PC-3 (cell line): ENCODE measurements around the gene VCX3B. TPM values are rescaled to one million over a fixed set of nuclear protein-coding genes. Genes with fewer than 3 reads are reported as not detected.
A peak's percentile ranks its signal among the peaks of the same experiment; 100 is the strongest.

ENCODE experiments used
- ATAC-seq: fragments of 200-7000 bp; cut with Tn5 transposase; 2 replicates; pipeline ENCODE4 v1.9.1; 2020; ENCODE audit warnings: mild to moderate bottlenecking, moderate library complexity
- BruUV-seq: library from RNA; stranded (reverse); fragments of 400-500 nt; replicated peaks from 2 replicates; lab custom pipeline; 2021; lab: Mats Ljungman, UMichigan
- CTCF ChIA-PET: fragments of 300-600 bp; sonication (Branson Sonifier 250); formaldehyde crosslinking; loops from one replicate; lab custom pipeline; 2022; ENCODE audit warnings: antibody characterized with exemption; lab: Charles Lee
- POLR2A ChIA-PET: fragments of 300-600 bp; sonication (Branson Sonifier 250); formaldehyde crosslinking; loops from one replicate; lab custom pipeline; 2022; ENCODE audit warnings: antibody characterized with exemption; ENCODE audit not compliant: unreplicated experiment; lab: Charles Lee
- DNase-seq: peaks from one replicate; pipeline ENCODE4 v3.0.0-alpha.2; 2015
- H2AFZ ChIP-seq: fragments of 300-600 bp; sonication (generic); 2 replicates; pipeline ENCODE4 v1.6.0; 2016; ENCODE audit warnings: antibody characterized with exemption, low read length
- H3F3A ChIP-seq: fragments of 300-600 bp; sonication (generic); one replicate; pipeline ENCODE4 v1.6.0; 2017; ENCODE audit warnings: antibody characterized with exemption, low read length, control low read depth, mild to moderate bottlenecking; ENCODE audit not compliant: unreplicated experiment
- H3K27ac ChIP-seq: fragments of 300-600 bp; sonication (generic); 2 replicates; pipeline ENCODE4 v1.5.1; 2016; ENCODE audit warnings: mild to moderate bottlenecking, low read length
- H3K27me3 ChIP-seq: fragments of 300-600 bp; sonication (generic); 2 replicates; pipeline ENCODE4 v1.6.1; 2016; ENCODE audit warnings: low read length, mixed read lengths
- H3K36me3 ChIP-seq: fragments of 300-600 bp; sonication (generic); 2 replicates; pipeline ENCODE4 v1.6.1; 2016; ENCODE audit warnings: low read depth, mixed run types, low read length, mixed read lengths
- H3K4me1 ChIP-seq: fragments of 300-600 bp; sonication (generic); 2 replicates; pipeline ENCODE4 v1.5.1; 2016; ENCODE audit warnings: low read length; ENCODE audit not compliant: insufficient read depth
- H3K4me2 ChIP-seq: fragments of 300-600 bp; sonication (generic); 2 replicates; pipeline ENCODE4 v1.6.0; 2016; ENCODE audit warnings: low read length
- H3K4me3 ChIP-seq: fragments of 300-600 bp; sonication (generic); 2 replicates; pipeline ENCODE4 v1.5.1; 2016; ENCODE audit warnings: mild to moderate bottlenecking, low read length, mixed read lengths
- H3K79me2 ChIP-seq: fragments of 300-600 bp; sonication (generic); 2 replicates; pipeline ENCODE4 v1.6.1; 2017; ENCODE audit warnings: low read length, mixed read lengths
- H3K9ac ChIP-seq: fragments of 300-600 bp; sonication (generic); 2 replicates; pipeline ENCODE4 v1.6.0; 2016; ENCODE audit warnings: mild to moderate bottlenecking, low read length
- H3K9me2 ChIP-seq: fragments of 300-600 bp; sonication (generic); replicated peaks from 2 replicates; pipeline ENCODE4 v1.6.1; 2016; ENCODE audit warnings: mixed run types, low read length, mixed read lengths
- H3K9me3 ChIP-seq: fragments of 300-600 bp; sonication (generic); 2 replicates; pipeline ENCODE4 v1.6.1; 2016; ENCODE audit warnings: low read length, mixed read lengths
- H4K20me1 ChIP-seq: fragments of 300-600 bp; sonication (generic); 2 replicates; pipeline ENCODE4 v1.6.1; 2016; ENCODE audit warnings: low read length, mixed read lengths
- CTCF ChIP-seq: fragments of 300-600 bp; sonication (generic); conservative IDR thresholded peaks from 2 replicates; pipeline ENCODE4 v1.5.1; 2017; ENCODE audit warnings: antibody characterized with exemption, low read depth, mild to moderate bottlenecking, low read length
- EZH2 ChIP-seq: fragments of 300-600 bp; sonication (generic); IDR thresholded peaks from one replicate; pipeline ENCODE4 v1.6.1; 2017; ENCODE audit warnings: antibody characterized with exemption, mild to moderate bottlenecking, low read length; ENCODE audit not compliant: unreplicated experiment
- EZH2phosphoT487 ChIP-seq: fragments of 300-600 bp; sonication (generic); IDR thresholded peaks from 2 replicates; pipeline ENCODE4 v1.6.1; 2018; ENCODE audit warnings: mild to moderate bottlenecking, antibody characterized with exemption, low read length, borderline replicate concordance
- intact Hi-C: fragments of 100-400 bp; cut with micrococcal nuclease; formaldehyde crosslinking; loops from 2 replicates; pipeline ENCODE4 v1.9.0; 2023
- total RNA-seq: library from RNA; depleted of rRNA; stranded (reverse); fragments of >200 nt; gene quantifications from 2 replicates; pipeline ENCODE4 v1.2.3, GENCODE V29; 2014

The VCX3B gene
- total RNA-seq, 1 experiment from 2014 or later = 0.26 TPM

DNA sequence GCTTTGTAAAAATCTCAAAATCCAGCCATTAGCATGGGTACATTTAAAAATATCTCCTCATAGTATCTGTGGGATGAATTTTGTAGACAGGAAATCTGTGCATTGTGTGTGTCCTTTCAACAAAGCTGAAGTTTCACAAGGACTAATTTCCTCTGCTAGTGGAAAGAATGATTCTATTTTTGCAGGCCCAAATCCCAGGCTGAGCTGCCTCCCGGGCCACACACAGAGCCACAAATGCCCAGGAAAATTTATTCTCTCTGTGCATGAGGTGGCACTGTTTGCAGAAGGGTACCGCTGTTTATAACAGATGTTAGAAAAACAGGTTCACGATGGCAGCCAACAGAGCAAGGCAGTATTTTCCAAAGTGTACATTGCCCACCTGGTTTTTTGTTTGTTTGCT lies 11.0 kb upstream of the VCX3B start:
- H3K79me2 ChIP-seq = no peaks in the 10 kb centered on the region
- no peaks in the 10 kb centered on the region for H3K4me1 ChIP-seq
- peaks cover 8% of the 10 kb centered on the region; the same call in 1 of the 2 replicates for H3K27me3 ChIP-seq
- CTCF ChIA-PET = interaction anchor here (0.6 kb wide), 1 partner anchor 298 kb away, joined by 4 read pairs; no protein-coding TSS in a partner anchor
- DNase-seq (no peak), ATAC-seq (no peak)
- H3K27ac ChIP-seq = no peak overlapping the region
- POLR2A ChIA-PET = no interaction called here
- no peaks in the 10 kb centered on the region for H3K9me3 ChIP-seq
- no peak overlapping the region for H2AFZ ChIP-seq
- TF ChIP-seq EZH2phosphoT487 = no peak
- no peak for TF ChIP-seq CTCF
- no peak for TF ChIP-seq EZH2
- BruUV-seq = no TSS peak
- no peaks in the 10 kb centered on the region for H3F3A ChIP-seq
- H3K9ac ChIP-seq = no peak overlapping the region
- no peak overlapping the region for H3K4me3 ChIP-seq
- H3K36me3 ChIP-seq = no peaks in the 10 kb centered on the region
- intact Hi-C loops = no loop called here
- no peaks in the 10 kb centered on the region for H3K9me2 ChIP-seq
- H3K4me2 ChIP-seq = no peak overlapping the region
- no peaks in the 10 kb centered on the region for H4K20me1 ChIP-seq

DNA sequence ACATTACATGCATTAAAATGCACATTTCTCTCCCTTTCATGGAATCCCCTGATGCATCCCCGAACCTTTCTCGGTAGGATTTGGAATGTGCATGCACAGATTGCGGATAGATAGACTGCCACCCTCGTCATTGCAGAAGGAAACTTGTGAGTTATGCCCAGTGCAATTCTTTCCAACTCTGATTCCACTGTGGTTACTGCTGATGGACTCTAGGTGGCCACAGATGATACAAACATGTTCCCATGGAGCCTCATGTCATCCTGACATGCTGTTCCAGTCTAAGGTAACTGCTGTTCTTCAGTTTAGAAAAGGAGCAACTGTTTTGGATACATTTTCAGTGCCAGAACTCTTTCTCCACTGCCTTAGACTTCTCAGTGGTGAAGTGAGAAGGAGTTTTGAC lies 9.1 kb upstream of the VCX3B start:
- Histone ChIP-seq H3K9me2 (no peaks in the 10 kb centered on the region), H3K79me2 (no peaks in the 10 kb centered on the region), H3K9ac (no peak overlapping the region), H3K4me1 (no peaks in the 10 kb centered on the region), H2AFZ (no peak overlapping the region), H3K27ac (no peak overlapping the region), H3F3A (no peaks in the 10 kb centered on the region), H4K20me1 (no peaks in the 10 kb centered on the region), H3K9me3 (no peaks in the 10 kb centered on the region), H3K4me3 (no peak overlapping the region), H3K4me2 (no peak overlapping the region), H3K27me3 (no peaks in the 10 kb centered on the region), H3K36me3 (no peaks in the 10 kb centered on the region)
- intact Hi-C loops = loop anchor here (5.0 kb wide), 1 partner anchor 282 kb away; no protein-coding TSS in a partner anchor
- DNase-seq (peak; percentile 52), ATAC-seq (peak; percentile 67)
- BruUV-seq = no TSS peak
- ChIA-PET POLR2A (no interaction called here), CTCF (no interaction called here)
- TF ChIP-seq EZH2phosphoT487 = no peak
- peak; percentile 59 for TF ChIP-seq CTCF

GRCh38 chrX:8462488-8462887 lies 2.1 kb upstream of the VCX3B start:
- H3F3A ChIP-seq = no peaks in the 10 kb centered on the region
- H3K27ac ChIP-seq = no peak overlapping the region
- TF ChIP-seq CTCF (no peak), EZH2 (no peak)
- H3K4me2 ChIP-seq = no peak overlapping the region
- no peaks in the 10 kb centered on the region for H3K9me3 ChIP-seq
- H3K9ac ChIP-seq = no peak overlapping the region
- no peaks in the 10 kb centered on the region for H3K79me2 ChIP-seq
- no peaks in the 10 kb centered on the region for H3K36me3 ChIP-seq
- no peaks in the 10 kb centered on the region for H3K4me1 ChIP-seq
- no peak for ATAC-seq
- DNase-seq = no peak
- intact Hi-C loops = no loop called here
- no peak overlapping the region for H2AFZ ChIP-seq
- ChIA-PET CTCF (no interaction called here), POLR2A (no interaction called here)
- H3K9me2 ChIP-seq = no peaks in the 10 kb centered on the region
- no peaks in the 10 kb centered on the region for H3K27me3 ChIP-seq
- no peak overlapping the region for H3K4me3 ChIP-seq
- H4K20me1 ChIP-seq = no peaks in the 10 kb centered on the region
- BruUV-seq = no TSS peak
